ENCODE results near the gene ZNF664.

The ZNF664 gene

GRCh38 chr12:123972457-123973401, at the start of gene ZNF664, which contains the start of gene CCDC92:
Gene ZNF664 (plus strand): TSS chr12:123973215. CDS start chr12:124012145, 38,930 bp downstream.
Gene CCDC92 (minus strand): TSS chr12:123972831. CDS start chr12:123944305, 28,526 bp downstream.
- DNase-seq: peak; percentile 86 to 96 (median 92)

- peak; percentile 41 to 49 (median 48) for DNase-seq
Measured at GRCh38 chr12:123923927-123924326, 49.1 kb upstream of the ZNF664 start.

GRCh38 chr12:123924539-123924938, 48.5 kb upstream of the ZNF664 start:
- no peak for DNase-seq

GRCh38 chr12:123928274-123928865, 44.6 kb upstream of the ZNF664 start:
- DNase-seq: peak; percentile 21 to 40 (median 29)

- DNase-seq: no peak
Measured at GRCh38 chr12:123928897-123929296, 44.1 kb upstream of the ZNF664 start.

GRCh38 chr12:123929946-123930583, 43.0 kb upstream of the ZNF664 start:
- no peak for DNase-seq

- DNase-seq: no peak
Measured at GRCh38 chr12:123931686-123932321, 41.2 kb upstream of the ZNF664 start.

GRCh38 chr12:123933214-123933613, 39.8 kb upstream of the ZNF664 start:
- DNase-seq: no peak

GRCh38 chr12:123934016-123934620, 38.9 kb upstream of the ZNF664 start:
- no peak for DNase-seq

GRCh38 chr12:123934829-123935228, 38.2 kb upstream of the ZNF664 start:
- peak; percentile 34 to 59 (median 35) for DNase-seq

GRCh38 chr12:123935956-123936355, 37.1 kb upstream of the ZNF664 start:
- no peak for DNase-seq

GRCh38 chr12:123936471-123936870, 36.5 kb upstream of the ZNF664 start:
- no peak for DNase-seq

GRCh38 chr12:123936956-123937706, 35.9 kb upstream of the ZNF664 start:
- no peak for DNase-seq

GRCh38 chr12:123937707-123938591, 35.1 kb upstream of the ZNF664 start:
- DNase-seq: peak in 2 of 3 donors; percentile 22 to 34

GRCh38 chr12:123938679-123939480, 34.1 kb upstream of the ZNF664 start:
- DNase-seq: no peak

GRCh38 chr12:123939716-123940626, 33.0 kb upstream of the ZNF664 start:
- no peak for DNase-seq

- DNase-seq: no peak
Measured at GRCh38 chr12:123940627-123940966, 32.4 kb upstream of the ZNF664 start.

GRCh38 chr12:123941000-123941399, 32.0 kb upstream of the ZNF664 start:
- no peak for DNase-seq
